A673 (cell line): ENCODE data around the gene NBEAL1.

Experiments used
- EZH2 ChIP-seq: fragments of 200-600 bp; sonication (generic); IDR thresholded peaks from 2 replicates; pipeline ENCODE4 v1.6.1; 2017; ENCODE audit warnings: borderline replicate concordance, low read depth, mild to moderate bottlenecking, mixed read lengths, antibody characterized with exemption, low read length; ENCODE audit not compliant: poor library complexity, severe bottlenecking
- TF ChIP-seq, protein P1 (sequence below): fragments of 300-800, 200-600 bp; sonication (generic); conservative IDR thresholded peaks from 2 replicates; pipeline ENCODE4 v1.5.1; 2017; ENCODE audit warnings: low read depth, mild to moderate bottlenecking, antibody characterized with exemption, low read length, moderate library complexity, mixed read lengths

DNA sequence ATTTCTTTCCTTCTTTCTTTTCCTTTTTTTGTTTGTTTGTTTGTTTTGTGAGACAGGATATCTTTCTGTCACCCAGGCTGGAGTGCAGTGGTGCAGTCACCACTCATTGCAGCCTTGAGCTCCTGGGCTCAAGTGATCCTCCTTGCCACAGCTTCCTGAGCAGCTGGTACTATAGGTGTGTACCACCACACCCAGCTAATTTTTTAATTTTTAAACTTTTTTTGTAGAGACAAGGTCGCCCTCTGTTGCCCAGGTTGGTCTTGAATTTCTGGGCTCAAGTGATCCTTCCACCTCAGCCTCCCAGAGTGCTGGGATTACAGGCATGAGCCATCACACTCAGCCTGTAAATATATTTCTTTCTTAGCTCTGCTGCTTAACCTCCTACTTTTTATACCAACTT is 140.7 kb downstream of the NBEAL1 start:
- TF ChIP-seq, protein P1, sequence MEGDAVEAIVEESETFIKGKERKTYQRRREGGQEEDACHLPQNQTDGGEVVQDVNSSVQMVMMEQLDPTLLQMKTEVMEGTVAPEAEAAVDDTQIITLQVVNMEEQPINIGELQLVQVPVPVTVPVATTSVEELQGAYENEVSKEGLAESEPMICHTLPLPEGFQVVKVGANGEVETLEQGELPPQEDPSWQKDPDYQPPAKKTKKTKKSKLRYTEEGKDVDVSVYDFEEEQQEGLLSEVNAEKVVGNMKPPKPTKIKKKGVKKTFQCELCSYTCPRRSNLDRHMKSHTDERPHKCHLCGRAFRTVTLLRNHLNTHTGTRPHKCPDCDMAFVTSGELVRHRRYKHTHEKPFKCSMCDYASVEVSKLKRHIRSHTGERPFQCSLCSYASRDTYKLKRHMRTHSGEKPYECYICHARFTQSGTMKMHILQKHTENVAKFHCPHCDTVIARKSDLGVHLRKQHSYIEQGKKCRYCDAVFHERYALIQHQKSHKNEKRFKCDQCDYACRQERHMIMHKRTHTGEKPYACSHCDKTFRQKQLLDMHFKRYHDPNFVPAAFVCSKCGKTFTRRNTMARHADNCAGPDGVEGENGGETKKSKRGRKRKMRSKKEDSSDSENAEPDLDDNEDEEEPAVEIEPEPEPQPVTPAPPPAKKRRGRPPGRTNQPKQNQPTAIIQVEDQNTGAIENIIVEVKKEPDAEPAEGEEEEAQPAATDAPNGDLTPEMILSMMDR, result 0 out of 2 replicates have a peak, but pooled peaks have one; percentile 22
- no peak for TF ChIP-seq EZH2
